HG03378 (cell line): Measurements from ENCODE around the gene SYT2.

Source experiments
- ATAC-seq: cut with Tn5 transposase; IDR thresholded peaks from one replicate; pipeline ENCODE4 v1.9.1; 2021; ENCODE audit warnings: mild to moderate bottlenecking, moderate library complexity; ENCODE audit not compliant: unreplicated experiment

The SYT2 gene

GRCh38 chr1:202680586-202681352, 29.5 kb downstream of the SYT2 start:
- ATAC-seq = no peak

- no peak for ATAC-seq
Measured at GRCh38 chr1:202679406-202680177, 30.7 kb downstream of the SYT2 start.

GRCh38 chr1:202677433-202677832, 32.8 kb downstream of the SYT2 start:
- ATAC-seq = no peak

GRCh38 chr1:202673531-202673930, 36.7 kb downstream of the SYT2 start:
- ATAC-seq = no peak

- ATAC-seq = no peak
Measured at GRCh38 chr1:202671399-202671798, 38.9 kb downstream of the SYT2 start.

- no peak for ATAC-seq
Measured at GRCh38 chr1:202665417-202665816, 44.8 kb downstream of the SYT2 start.

- ATAC-seq = no peak
Measured at GRCh38 chr1:202664083-202664482, 46.2 kb downstream of the SYT2 start.

- no peak for ATAC-seq
Measured at GRCh38 chr1:202663131-202663530, 47.1 kb downstream of the SYT2 start.

GRCh38 chr1:202662081-202662480, 48.2 kb downstream of the SYT2 start:
- ATAC-seq = no peak

GRCh38 chr1:202661136-202661845, 49.0 kb downstream of the SYT2 start:
- ATAC-seq = no peak

GRCh38 chr1:202659974-202660373, 50.3 kb downstream of the SYT2 start:
- ATAC-seq = no peak

GRCh38 chr1:202659541-202659940, 50.7 kb downstream of the SYT2 start:
- ATAC-seq = no peak

GRCh38 chr1:202658769-202659168, 51.5 kb downstream of the SYT2 start:
- ATAC-seq = no peak

- no peak for ATAC-seq
Measured at GRCh38 chr1:202658251-202658759, 51.9 kb downstream of the SYT2 start.

- ATAC-seq = no peak
Measured at GRCh38 chr1:202656951-202657646, 53.2 kb downstream of the SYT2 start.

- ATAC-seq = no peak
Measured at GRCh38 chr1:202656057-202656456, 54.2 kb downstream of the SYT2 start.

- no peak for ATAC-seq
Measured at GRCh38 chr1:202654079-202654478, 56.2 kb downstream of the SYT2 start.

- no peak for ATAC-seq
Measured at GRCh38 chr1:202649553-202650392, 60.5 kb downstream of the SYT2 start.

GRCh38 chr1:202648605-202649226, 61.5 kb downstream of the SYT2 start:
- no peak for ATAC-seq

- ATAC-seq = no peak
Measured at GRCh38 chr1:202645097-202645476, 65.2 kb downstream of the SYT2 start.
